GM23338 (cell line): ENCODE data around the gene ZBTB8A. TPM values are rescaled to one million over a fixed set of nuclear protein-coding genes. Genes with fewer than 3 reads are reported as not detected.
"Not testable (repeated sequence)": the region's sequence is repeated elsewhere in the genome, so short reads cannot be mapped to it uniquely, and the experiment has no call there.

Experiments
- ATAC-seq: fragments of 200-7000 bp; cut with Tn5 transposase; 3 replicates; pipeline ENCODE4 v1.9.1; 2020
- DNase-seq: peaks from one replicate; pipeline ENCODE4 v3.0.0-alpha.2; 2015; ENCODE audit warnings: low spot score
- H2AFZ ChIP-seq: fragments of 200-600 bp; sonication (generic); 2 replicates; pipeline ENCODE4 v1.8.0; 2016; ENCODE audit warnings: antibody characterized with exemption, mild to moderate bottlenecking, moderate library complexity
- H3F3A ChIP-seq: fragments of 200-600 bp; sonication (generic); replicated peaks from 2 replicates; pipeline ENCODE4 v1.8.0; 2017; ENCODE audit warnings: antibody characterized with exemption, mixed run types, low read depth
- H3K27ac ChIP-seq: fragments of 200-600 bp; sonication (generic); 2 replicates; pipeline ENCODE4 v1.6.1; 2016; ENCODE audit warnings: low read depth
- H3K27me3 ChIP-seq: fragments of 200-600 bp; sonication (generic); 2 replicates; pipeline ENCODE4 v1.8.0; 2016; ENCODE audit warnings: mild to moderate bottlenecking, mixed run types, moderate library complexity; ENCODE audit not compliant: insufficient read depth
- H3K36me3 ChIP-seq: fragments of 200-600 bp; sonication (generic); 2 replicates; pipeline ENCODE4 v1.8.0; 2016; ENCODE audit warnings: mild to moderate bottlenecking; ENCODE audit not compliant: insufficient read depth
- H3K4me1 ChIP-seq: fragments of 200-600 bp; sonication (generic); 2 replicates; pipeline ENCODE4 v1.8.0; 2016; ENCODE audit warnings: mild to moderate bottlenecking, moderate library complexity; ENCODE audit not compliant: insufficient read depth
- H3K4me2 ChIP-seq: fragments of 200-600 bp; sonication (generic); 2 replicates; pipeline ENCODE4 v1.7.1; 2017; ENCODE audit warnings: mixed run types
- H3K4me3 ChIP-seq: fragments of 200-600 bp; sonication (generic); 2 replicates; pipeline ENCODE4 v1.6.1; 2016; ENCODE audit warnings: mixed run types
- H3K79me2 ChIP-seq: fragments of 200-600 bp; sonication (generic); replicated peaks from 2 replicates; pipeline ENCODE4 v1.8.0; 2017; ENCODE audit warnings: mild to moderate bottlenecking; ENCODE audit not compliant: insufficient read depth
- H3K9me2 ChIP-seq: fragments of 200-600 bp; sonication (generic); 2 replicates; pipeline ENCODE4 v1.8.0; 2017; ENCODE audit not compliant: insufficient read depth
- H4K20me1 ChIP-seq: fragments of 200-600 bp; sonication (generic); replicated peaks from 2 replicates; pipeline ENCODE4 v1.8.0; 2017; ENCODE audit warnings: mild to moderate bottlenecking; ENCODE audit not compliant: insufficient read depth
- H3K27ac Mint-ChIP-seq: 2 replicates; pipeline ENCODE4 v1.8.0; 2020; ENCODE audit warnings: inconsistent platforms, mild to moderate bottlenecking, moderate library complexity, mixed read lengths
- H3K27me3 Mint-ChIP-seq: 3 replicates; pipeline ENCODE4 v1.8.0; 2022; ENCODE audit warnings: low read depth, mild to moderate bottlenecking, moderate library complexity, mixed read lengths, inconsistent platforms; ENCODE audit not compliant: insufficient read depth, poor library complexity
- H3K36me3 Mint-ChIP-seq: 3 replicates; pipeline ENCODE4 v1.8.0; 2021; ENCODE audit warnings: low read depth, mild to moderate bottlenecking, inconsistent platforms, moderate library complexity, mixed read lengths
- H3K4me1 Mint-ChIP-seq: 3 replicates; pipeline ENCODE4 v1.8.0; 2020; ENCODE audit warnings: mild to moderate bottlenecking, inconsistent platforms, mixed read lengths
- H3K4me3 Mint-ChIP-seq: 3 replicates; pipeline ENCODE4 v1.8.0; 2021; ENCODE audit warnings: moderate library complexity, mild to moderate bottlenecking, inconsistent platforms, mixed read lengths
- H3K9me3 Mint-ChIP-seq: 3 replicates; pipeline ENCODE4 v1.8.0; 2020; ENCODE audit warnings: moderate library complexity, mild to moderate bottlenecking, inconsistent platforms, mixed read lengths
- EZH2phosphoT487 ChIP-seq: fragments of 200-600 bp; sonication (generic); IDR thresholded peaks from one replicate; pipeline ENCODE4 v1.8.1; 2018; ENCODE audit warnings: antibody characterized with exemption; ENCODE audit not compliant: unreplicated experiment
- ZNF114 ChIP-seq: fragments of 250-450 bp; sonication (Bioruptor Pico); IDR thresholded peaks from 2 replicates; pipeline ENCODE4 v1.5.0; 2020; ENCODE audit warnings: mild to moderate bottlenecking, moderate library complexity
- ZNF462 ChIP-seq: fragments of 250-450 bp; sonication (Bioruptor Pico); IDR thresholded peaks from 2 replicates; pipeline ENCODE4 v1.5.0; 2020; ENCODE audit warnings: mild to moderate bottlenecking, moderate library complexity
- polyA plus RNA-seq: library from polyadenylated mRNA; unstranded; fragments of >200 nt; fragmentation: Nextera tagmentation; extraction: Ambion mirVana; gene quantifications from 2 replicates; pipeline ENCODE4 v1.2.1, GENCODE V29; 2016
- total RNA-seq: library from RNA; depleted of rRNA; stranded (reverse); fragments of >200 nt; shearing (Covaris generic); gene quantifications from 2 replicates; pipeline ENCODE4 v1.2.3, GENCODE V29; 2014
- TF ChIP-seq, protein P1 (sequence below): IDR thresholded peaks from 2 replicates; pipeline ENCODE4 v1.6.1; 2016; ENCODE audit warnings: antibody characterized with exemption

Gene ZBTB8A
- total and polyA plus RNA-seq, 2 experiments from 2014 or later = 6.1 to 8.4 TPM

DNA sequence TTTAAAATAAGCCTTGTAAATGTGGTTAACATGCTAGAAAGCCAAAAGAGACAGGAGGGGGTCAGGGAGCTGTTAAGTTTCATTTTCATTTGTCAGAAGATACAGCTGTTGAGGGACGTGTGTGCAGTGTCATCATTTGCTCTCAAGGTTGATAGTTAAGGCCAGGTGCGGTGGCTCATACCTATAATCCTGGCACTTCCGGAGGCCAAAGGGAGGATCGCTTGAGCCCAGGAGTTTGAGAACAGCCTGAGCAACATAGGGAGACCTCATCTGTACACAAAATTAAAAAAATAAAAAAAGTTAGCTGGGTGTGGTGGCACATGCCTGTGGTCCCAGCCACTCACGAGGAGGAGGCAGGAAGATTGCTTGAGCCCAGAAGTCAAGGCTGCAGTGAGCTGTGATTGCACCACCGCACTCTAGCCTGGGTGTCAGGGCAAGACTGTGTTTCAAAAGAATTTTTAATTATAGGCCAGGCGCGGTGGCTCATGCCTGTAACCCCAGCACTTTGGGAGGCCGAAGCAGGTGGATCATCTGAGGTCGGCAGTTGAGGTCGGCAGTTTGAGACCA is 88.5 kb downstream of the ZBTB8A start (continued):
- TF ChIP-seq ZNF462 (CRISPR knock-in tag) (no peak), EZH2phosphoT487 (no peak), ZNF114 (CRISPR knock-in tag) (no peak)
- TF ChIP-seq, protein P1, sequence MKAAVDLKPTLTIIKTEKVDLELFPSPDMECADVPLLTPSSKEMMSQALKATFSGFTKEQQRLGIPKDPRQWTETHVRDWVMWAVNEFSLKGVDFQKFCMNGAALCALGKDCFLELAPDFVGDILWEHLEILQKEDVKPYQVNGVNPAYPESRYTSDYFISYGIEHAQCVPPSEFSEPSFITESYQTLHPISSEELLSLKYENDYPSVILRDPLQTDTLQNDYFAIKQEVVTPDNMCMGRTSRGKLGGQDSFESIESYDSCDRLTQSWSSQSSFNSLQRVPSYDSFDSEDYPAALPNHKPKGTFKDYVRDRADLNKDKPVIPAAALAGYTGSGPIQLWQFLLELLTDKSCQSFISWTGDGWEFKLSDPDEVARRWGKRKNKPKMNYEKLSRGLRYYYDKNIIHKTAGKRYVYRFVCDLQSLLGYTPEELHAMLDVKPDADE = no peak

DNA sequence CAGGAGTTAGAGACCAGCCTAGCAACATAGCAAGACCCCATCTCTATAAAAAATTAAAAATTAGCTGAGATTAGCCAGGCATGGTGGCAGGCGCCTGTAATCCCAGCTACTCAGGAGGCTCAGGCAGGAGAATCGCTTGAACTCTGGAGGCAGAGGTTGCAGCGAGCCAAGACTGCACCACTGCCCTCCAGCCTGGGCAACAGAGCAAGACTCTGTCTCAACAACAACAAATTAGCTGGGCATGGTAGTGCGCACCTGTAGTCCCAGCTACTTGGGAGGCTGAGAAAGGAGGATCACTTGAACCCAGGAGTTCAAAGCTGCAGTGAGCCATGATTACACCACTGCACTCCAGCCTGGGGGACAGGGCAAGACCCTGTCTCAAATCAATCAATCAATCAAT is 90.9 kb downstream of the ZBTB8A start:
- not testable (repeated sequence) for DNase-seq, H3F3A ChIP-seq, H3K9me3 Mint-ChIP-seq, H2AFZ ChIP-seq, H3K4me3 ChIP-seq, H3K27ac ChIP-seq, H3K4me3 Mint-ChIP-seq, H3K27me3 Mint-ChIP-seq, H4K20me1 ChIP-seq, H3K9me2 ChIP-seq, H3K27me3 ChIP-seq, ATAC-seq, H3K36me3 ChIP-seq, H3K27ac Mint-ChIP-seq, H3K4me2 ChIP-seq
- Histone ChIP-seq H3K4me1 (peaks cover 29% of the 10 kb centered on the region), H3K79me2 (peaks cover 29% of the 10 kb centered on the region)
- H3K4me1 Mint-ChIP-seq = peaks cover 20% of the 10 kb centered on the region
- peaks cover 27% of the 10 kb centered on the region for H3K36me3 Mint-ChIP-seq
